ENCODE measurements around the gene GRIK4. TPM values are rescaled to one million over a fixed set of nuclear protein-coding genes. Genes with fewer than 3 reads are reported as not detected.

GRIK4 gene
- total RNA-seq, 4 donors from 2014 or later: 0.09 TPM; not detected in 3

GRCh38 chr11:120652705-120653335 is 141.3 kb downstream of the GRIK4 start:
- TF ChIP-seq CTCF (IDR thresholded peaks at IDR 0.05): no peak
- ATAC-seq (ENCODE audit: low FRiP score) (no peak), DNase-seq (ENCODE audit: low spot score) (no peak)

- ATAC-seq (ENCODE audit: low FRiP score): no peak
- TF ChIP-seq CTCF (IDR thresholded peaks at IDR 0.05): no peak
- no peak for DNase-seq (ENCODE audit: low spot score)
Measured at GRCh38 chr11:120655589-120655988, 144.0 kb downstream of the GRIK4 start.

- DNase-seq (ENCODE audit: low spot score): no peak
- no peak for TF ChIP-seq CTCF (IDR thresholded peaks at IDR 0.05)
Measured at GRCh38 chr11:120657306-120658070, 145.9 kb downstream of the GRIK4 start.

GRCh38 chr11:120658071-120658423 is 146.5 kb downstream of the GRIK4 start:
- DNase-seq (ENCODE audit: low spot score): no peak
- ATAC-seq (ENCODE audit: low FRiP score): no peak
- TF ChIP-seq CTCF (IDR thresholded peaks at IDR 0.05): no peak

More at GRCh38 chr11:120657306-120658070, 145.9 kb downstream of the GRIK4 start:
- no peak for ATAC-seq (ENCODE audit: low FRiP score)

GRCh38 chr11:120659076-120659475 is 147.5 kb downstream of the GRIK4 start:
- no peak for DNase-seq (ENCODE audit: low spot score)
- no peak for TF ChIP-seq CTCF (IDR thresholded peaks at IDR 0.05)
- ATAC-seq (ENCODE audit: low FRiP score): no peak

GRCh38 chr11:120660024-120660565 is 148.5 kb downstream of the GRIK4 start:
- ATAC-seq (ENCODE audit: low FRiP score) (no peak), DNase-seq (ENCODE audit: low spot score) (no peak)
- TF ChIP-seq CTCF (IDR thresholded peaks at IDR 0.05): no peak

Data from omental fat pad (tissue), 4 donors.